HG02981 (cell line): ENCODE data around the gene CDON.
"Not testable (repeated sequence)": the region's sequence is repeated elsewhere in the genome, so short reads cannot be mapped to it uniquely, and the experiment has no call there.

ENCODE experiments used
- ATAC-seq: cut with Tn5 transposase; IDR thresholded peaks from one replicate; pipeline ENCODE4 v1.9.1; 2021; ENCODE audit warnings: mild to moderate bottlenecking, moderate library complexity; ENCODE audit not compliant: unreplicated experiment

Gene CDON

GRCh38 chr11:125925804-125926203 lies 136.9 kb downstream of the CDON start:
- no peak for ATAC-seq

- no peak for ATAC-seq
Measured at GRCh38 chr11:125925247-125925740, 137.4 kb downstream of the CDON start.

GRCh38 chr11:125924384-125925007 lies 138.2 kb downstream of the CDON start:
- ATAC-seq: no peak

- no peak for ATAC-seq
Measured at GRCh38 chr11:125923633-125924032, 139.0 kb downstream of the CDON start.

GRCh38 chr11:125923012-125923579 lies 139.6 kb downstream of the CDON start:
- ATAC-seq: peak; percentile 59

- no peak for ATAC-seq
Measured at GRCh38 chr11:125922156-125922555, 140.5 kb downstream of the CDON start.

- ATAC-seq: no peak
Measured at GRCh38 chr11:125921042-125921441, 141.6 kb downstream of the CDON start.

- ATAC-seq: no peak
Measured at GRCh38 chr11:125918140-125918840, 144.4 kb downstream of the CDON start.

GRCh38 chr11:125916683-125917347 lies 145.9 kb downstream of the CDON start:
- no peak for ATAC-seq

- ATAC-seq: not testable (repeated sequence)
Measured at GRCh38 chr11:125914601-125915000, 148.1 kb downstream of the CDON start.

GRCh38 chr11:125910226-125910849 lies 152.3 kb downstream of the CDON start:
- ATAC-seq: no peak
